Activated CD4-positive, alpha-beta T cell treated with anti-CD3 and anti-CD28 coated beads, Interleukin-2, amount 50 U/mL, for 24 hours (primary cell): ENCODE data around the gene GNAQ.
"Not testable (repeated sequence)": the region's sequence is repeated elsewhere in the genome, so short reads cannot be mapped to it uniquely, and the experiment has no call there.

Experiments
- DNase-seq, 2 donors: peaks; one replicate each; pipeline ENCODE4 v3.0.0-alpha.2; 2020; ENCODE audit warnings: low read depth in 1 of 2, low spot score in 1 of 2

GNAQ gene

GRCh38 chr9:77705636-77706035 is 326.0 kb downstream of the GNAQ start:
- no peak for DNase-seq

DNA sequence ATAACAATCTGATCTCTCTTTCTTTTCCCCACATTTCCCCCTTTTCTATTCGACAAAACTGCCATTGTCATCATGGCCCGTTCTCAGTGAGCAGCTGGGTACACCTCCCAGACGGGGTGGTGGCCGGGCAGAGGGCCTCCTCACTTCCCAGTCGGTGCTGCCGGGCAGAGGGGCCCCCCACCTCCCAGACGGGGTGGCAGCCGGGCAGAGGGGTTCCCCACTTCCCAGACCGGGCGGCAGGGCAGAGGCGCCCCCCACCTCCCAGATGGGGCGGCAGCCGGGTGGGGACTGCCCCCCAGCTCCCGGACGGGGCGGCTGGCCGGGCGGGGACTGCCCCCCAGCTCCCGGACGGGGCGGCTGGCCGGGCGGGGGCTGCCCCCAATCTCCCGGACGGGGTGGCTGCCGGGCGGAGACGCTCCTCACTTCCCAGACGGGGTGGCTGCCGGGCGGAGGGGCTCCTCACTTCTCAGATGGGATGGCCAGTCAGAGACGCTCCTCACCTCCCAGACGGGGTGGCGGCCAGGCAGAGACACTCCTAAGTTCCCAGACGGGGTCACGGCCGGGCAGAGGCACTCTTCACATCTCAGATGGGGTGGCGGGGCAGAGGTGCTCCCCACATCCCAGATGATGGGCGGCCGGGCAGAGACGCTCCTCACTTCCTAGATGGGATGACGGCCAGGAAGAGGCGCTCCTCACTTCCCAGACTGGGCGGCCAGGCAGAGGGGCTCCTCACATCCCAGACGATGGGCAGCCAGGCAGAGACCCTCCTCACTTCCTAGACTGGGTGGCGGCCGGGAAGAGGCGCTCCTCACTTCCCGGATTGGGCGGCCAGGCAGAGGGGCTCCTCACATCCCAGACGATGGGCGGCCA is 328.9 kb downstream of the GNAQ start:
- DNase-seq: not testable (repeated sequence)

DNA sequence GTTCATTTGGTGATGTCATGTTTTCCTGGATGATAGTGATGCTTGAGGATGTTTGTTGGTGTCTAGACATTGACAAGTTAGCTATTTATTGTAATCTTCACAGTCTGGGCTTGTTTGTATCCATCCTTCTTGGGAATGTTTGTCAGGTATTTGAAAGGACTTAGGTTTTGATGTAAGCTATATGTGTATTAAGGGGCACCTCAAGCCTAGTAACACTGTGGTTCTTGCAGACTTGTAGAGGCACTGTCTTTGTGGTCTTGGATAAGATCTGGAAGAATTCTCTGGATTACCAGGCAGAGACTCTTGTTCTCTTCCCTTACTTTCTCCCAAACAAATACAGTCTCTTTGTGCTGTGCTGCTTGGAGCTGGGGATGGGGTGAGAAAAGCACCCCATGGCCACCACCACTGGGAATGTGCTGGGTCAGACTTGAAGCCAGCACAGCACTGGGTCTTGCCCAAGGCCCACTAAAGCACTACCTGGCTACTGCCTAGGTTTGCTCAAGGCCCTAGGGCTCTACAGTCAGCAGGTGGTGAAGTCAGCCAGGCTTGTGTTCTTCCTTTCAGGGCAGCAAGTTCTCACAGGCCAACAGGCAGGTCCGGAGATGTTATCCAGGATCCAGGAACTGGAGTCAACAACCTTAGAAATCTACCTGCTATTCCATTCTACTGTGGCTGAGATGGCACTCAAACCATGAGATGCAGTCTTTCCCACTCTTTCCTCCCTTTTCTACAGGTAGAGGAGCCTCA is 334.2 kb downstream of the GNAQ start:
- no peak for DNase-seq

DNA sequence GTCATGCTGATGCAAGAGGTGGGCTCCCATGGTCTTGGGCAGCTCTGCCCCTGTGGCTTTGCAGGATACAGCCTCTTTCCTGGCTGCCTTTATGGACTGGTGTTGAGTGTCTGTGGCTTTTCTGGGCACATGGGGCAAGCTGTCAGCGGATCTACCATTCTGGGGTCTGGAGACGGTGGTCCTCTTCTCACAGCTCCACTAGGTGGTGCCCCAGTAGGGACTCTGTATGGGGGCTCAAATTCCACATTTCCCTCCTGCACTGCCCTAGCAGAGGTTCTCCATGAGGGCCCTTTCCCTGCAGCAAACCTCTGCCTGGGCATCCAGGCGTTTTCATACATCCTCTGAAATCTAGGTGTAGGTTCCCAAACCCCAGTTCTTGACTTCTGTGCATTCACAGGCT is 340.9 kb downstream of the GNAQ start:
- not testable (repeated sequence) for DNase-seq

DNA sequence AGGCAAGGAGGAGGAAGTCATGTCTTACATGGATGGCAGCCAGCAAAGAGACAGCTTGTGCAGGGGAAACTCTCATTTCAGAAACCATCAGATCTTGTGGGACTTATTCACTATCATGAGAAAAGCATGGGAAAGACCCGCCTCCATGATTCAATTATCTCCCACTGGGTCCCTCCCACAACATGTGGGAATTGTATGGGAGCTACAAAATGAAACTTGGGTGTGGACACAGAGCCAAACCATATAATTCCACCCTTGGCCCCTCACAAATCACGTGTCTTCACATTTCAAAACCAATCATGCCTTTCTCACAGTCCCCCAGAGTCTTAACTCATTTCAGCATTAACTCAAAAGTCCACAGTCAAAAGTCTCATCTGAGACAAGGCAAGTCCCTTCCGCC is 341.5 kb downstream of the GNAQ start:
- DNase-seq: not testable (repeated sequence)

- not testable (repeated sequence) for DNase-seq
Observed at GRCh38 chr9:77687737-77688136, 343.9 kb downstream of the GNAQ start.

DNA sequence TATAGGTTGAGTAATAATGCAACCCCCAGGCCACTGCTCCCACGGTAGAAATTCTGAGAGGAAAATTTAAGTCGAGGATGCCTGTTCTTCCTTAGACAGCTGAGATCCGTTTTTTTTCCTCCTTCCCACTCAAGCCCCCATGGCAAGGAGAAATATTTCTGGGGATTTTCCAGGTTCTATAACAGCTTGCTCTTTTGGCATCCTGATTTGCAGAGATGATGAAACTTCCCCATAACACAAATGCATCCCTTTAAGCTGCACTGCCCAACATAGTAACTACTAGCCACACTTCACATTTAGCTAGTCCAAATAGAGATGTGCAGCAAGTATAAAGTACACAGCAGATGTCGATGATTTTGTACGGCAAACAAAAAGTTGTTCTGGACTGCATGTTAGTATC is 351.0 kb downstream of the GNAQ start:
- DNase-seq: no peak

DNA sequence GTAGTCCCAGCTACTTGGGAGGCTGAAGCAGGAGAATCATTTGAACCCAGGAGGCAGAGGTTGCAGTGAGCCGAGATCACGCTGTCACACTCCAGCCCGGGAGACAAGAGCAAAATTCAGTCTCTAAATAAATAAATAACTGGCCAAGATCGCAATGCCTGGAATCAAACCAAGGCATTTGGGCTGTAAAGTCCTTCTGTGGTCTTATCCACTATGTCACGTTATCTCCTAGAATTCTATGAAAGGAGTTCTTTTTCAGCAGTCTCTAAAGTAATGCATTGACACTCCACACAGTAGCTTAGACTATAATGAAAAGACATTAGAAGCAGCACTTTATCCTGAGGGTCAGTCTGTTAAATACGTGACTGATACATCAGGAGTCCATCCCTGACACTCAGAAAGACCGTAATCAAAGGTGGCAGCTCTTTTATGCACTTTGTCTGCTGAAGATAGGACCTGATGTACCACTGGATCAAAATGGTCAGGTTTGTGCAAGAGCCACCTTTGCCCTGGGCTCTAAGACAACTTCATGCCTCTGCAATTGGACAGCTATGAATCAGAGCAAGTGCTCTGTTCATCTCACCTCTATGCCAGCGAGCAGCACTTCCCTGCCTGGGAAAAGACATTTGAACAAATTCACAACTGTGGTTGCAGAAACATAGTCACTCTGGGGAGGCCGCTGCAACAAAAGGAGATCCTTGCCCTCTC is 351.8 kb downstream of the GNAQ start:
- no peak for DNase-seq

DNA sequence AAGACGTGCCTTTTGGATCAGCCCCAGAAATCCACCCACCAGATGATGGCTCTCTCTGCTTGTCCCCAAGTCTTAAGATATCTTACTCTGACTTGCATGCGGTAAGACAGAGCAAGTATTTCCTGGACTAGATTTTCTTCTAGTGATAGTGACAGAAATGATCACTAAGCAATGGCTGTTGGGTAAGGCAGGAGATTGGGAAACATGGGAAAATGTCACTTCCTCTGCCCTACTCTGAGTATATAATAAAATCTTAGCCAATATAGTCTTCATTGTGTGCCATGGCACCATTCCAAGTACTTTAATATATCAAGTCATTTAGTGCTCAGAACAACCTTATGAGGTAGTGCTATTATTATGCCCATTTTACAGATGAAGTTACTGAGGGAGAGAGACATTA is 352.5 kb downstream of the GNAQ start:
- no peak for DNase-seq

- DNase-seq: no peak
Observed at GRCh38 chr9:77677957-77678535, 353.6 kb downstream of the GNAQ start.

DNA sequence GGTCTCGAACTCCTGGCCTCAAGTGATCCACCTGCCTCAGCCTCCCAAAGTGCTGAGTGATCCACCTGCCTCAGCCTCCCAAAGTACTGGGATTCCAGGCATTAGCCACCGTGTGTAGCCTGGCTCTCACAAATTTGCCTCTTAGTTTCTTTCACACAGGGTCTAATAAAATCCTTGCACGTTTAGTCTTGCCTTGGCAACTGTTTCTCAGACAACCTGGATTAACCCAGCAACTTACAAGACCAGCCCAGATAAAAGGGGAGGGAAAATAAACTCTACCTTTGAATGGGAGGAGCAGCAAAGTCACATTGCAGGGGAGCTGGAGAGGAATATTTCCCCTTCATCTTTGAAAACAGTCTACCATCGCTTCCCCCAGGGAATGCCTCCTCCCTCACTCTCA is 354.2 kb downstream of the GNAQ start:
- no peak for DNase-seq

DNA sequence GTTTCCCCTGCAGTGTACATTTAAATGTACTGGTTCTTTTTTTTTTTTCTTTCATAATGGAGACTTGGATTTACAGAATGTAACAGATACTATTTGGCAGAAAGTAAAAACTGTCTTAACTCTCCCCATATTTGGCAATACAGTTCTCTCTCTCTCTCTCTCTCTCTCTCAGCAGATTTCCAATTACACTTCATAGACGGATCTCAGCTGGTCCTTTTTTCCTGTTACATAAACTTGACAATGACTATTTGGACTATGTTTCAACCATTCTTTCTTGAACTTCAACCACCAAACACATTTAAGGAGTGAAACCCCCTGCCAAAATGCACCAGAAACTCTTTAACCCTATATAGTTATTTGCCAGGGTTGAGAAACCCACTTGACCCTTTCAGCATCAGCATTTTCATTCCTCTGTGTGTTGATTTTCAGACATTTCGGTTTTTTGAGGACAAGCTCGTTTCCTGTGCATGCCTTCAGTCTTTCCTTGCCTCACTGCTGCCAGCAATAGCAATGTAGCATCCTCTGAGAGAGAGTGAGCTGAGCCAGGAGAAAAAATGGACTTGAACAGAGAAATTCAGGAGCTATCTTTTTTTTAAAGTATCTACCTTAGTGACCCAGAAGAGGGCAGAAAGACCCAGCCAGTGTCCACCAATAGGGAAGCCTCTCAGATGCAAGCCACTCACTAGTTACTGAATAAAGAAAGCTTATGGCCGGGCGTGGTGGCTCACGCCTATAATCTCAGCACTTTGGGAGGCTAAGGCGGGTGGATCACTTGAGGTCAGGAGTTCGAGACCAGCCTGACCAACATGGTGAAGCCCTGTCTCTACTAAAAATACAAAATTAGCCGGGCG is 357.4 kb downstream of the GNAQ start:
- DNase-seq: no peak

- DNase-seq: no peak
Observed at GRCh38 chr9:77672183-77672582, 359.4 kb downstream of the GNAQ start.

DNA sequence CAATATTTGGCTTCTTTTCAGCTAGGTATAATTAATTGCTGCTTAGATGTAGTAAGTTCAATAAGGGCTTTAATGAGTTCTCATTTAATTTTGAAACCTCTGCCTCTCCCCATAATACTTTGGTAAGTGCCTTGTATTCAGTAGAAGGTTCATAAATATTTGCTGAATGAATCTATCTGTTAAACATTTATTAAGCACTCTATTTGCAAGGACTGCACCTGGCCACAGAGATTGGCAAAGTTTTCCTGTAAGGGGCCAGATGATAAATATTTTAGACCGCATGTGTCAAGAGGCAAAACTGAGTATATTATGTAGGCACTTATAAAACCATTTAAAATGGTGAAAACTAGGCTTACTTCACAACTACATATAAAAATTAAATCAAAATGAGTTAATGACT is 364.5 kb downstream of the GNAQ start:
- DNase-seq: no peak
